CD4-positive, alpha-beta T cell (primary cell): ENCODE measurements around the gene TSSK6. TPM values are rescaled to one million over a fixed set of nuclear protein-coding genes. Genes with fewer than 3 reads are reported as not detected.

ENCODE experiments used
- ATAC-seq: fragments of 200-7000 bp; cut with Tn5 transposase; one replicate; pipeline ENCODE4 v1.10.0; 2022; ENCODE audit warnings: mild to moderate bottlenecking; ENCODE audit not compliant: poor library complexity
- CTCF ChIA-PET: fragments of 350-600 bp; sonication (Branson Sonifier 250); formaldehyde crosslinking; loops from one replicate; lab custom pipeline; 2021; ENCODE audit warnings: antibody characterized with exemption, inconsistent platforms; lab: Charles Lee
- POLR2A ChIA-PET: fragments of 350-600 bp; sonication (Branson Sonifier 250); formaldehyde crosslinking; loops from one replicate; lab custom pipeline; 2021; ENCODE audit warnings: antibody characterized with exemption, inconsistent platforms; lab: Charles Lee
- DNase-seq, 14 experiments: peaks; one replicate each; pipeline ENCODE4 v3.0.0-alpha.2; 2013 to 2020; ENCODE audit warnings: mixed read lengths in 2 of 14
- H3K27ac ChIP-seq, 2 donors: one replicate each; pipeline versions ENCODE4 v1.5.1 to v1.7.0; 2013; ENCODE audit warnings: low read length in 2 of 2, low read depth in 1 of 2, mild to moderate bottlenecking in 1 of 2
- H3K27me3 ChIP-seq, 2 experiments: 1 replicate in 1 of 2; 2 replicates in 1 of 2; pipeline versions ENCODE4 v1.6.1 to v1.7.0; 2013; ENCODE audit warnings: low read length in 2 of 2, control low read depth in 1 of 2, mild to moderate bottlenecking in 1 of 2, moderate library complexity in 1 of 2; ENCODE audit not compliant: insufficient read depth in 2 of 2, control insufficient read depth in 1 of 2
- H3K36me3 ChIP-seq: one replicate; pipeline ENCODE4 v1.6.1; 2013; ENCODE audit warnings: low read length, control low read depth; ENCODE audit not compliant: insufficient read depth
- H3K4me1 ChIP-seq: one replicate; pipeline ENCODE4 v1.6.1; 2013; ENCODE audit warnings: low read length, control low read depth; ENCODE audit not compliant: insufficient read depth
- H3K4me3 ChIP-seq: one replicate; pipeline ENCODE4 v1.5.1; 2013; ENCODE audit warnings: mild to moderate bottlenecking, low read length, moderate library complexity
- H3K9me3 ChIP-seq, 2 experiments: 1 replicate in 1 of 2; 2 replicates in 1 of 2; pipeline versions ENCODE4 v1.6.1 to v1.7.0; 2013; ENCODE audit warnings: low read length in 2 of 2, mild to moderate bottlenecking in 2 of 2, control low read depth in 1 of 2, moderate library complexity in 1 of 2; ENCODE audit not compliant: control insufficient read depth in 1 of 2, insufficient read depth in 1 of 2
- H3K27ac Mint-ChIP-seq: one replicate; pipeline ENCODE4 v1.8.0; 2020; ENCODE audit warnings: mixed read lengths
- H3K27me3 Mint-ChIP-seq: one replicate; pipeline ENCODE4 v1.8.0; 2021; ENCODE audit warnings: mixed read lengths
- H3K36me3 Mint-ChIP-seq: one replicate; pipeline ENCODE4 v1.8.0; 2021; ENCODE audit warnings: low read depth, mixed read lengths
- H3K4me1 Mint-ChIP-seq: one replicate; pipeline ENCODE4 v1.8.0; 2021; ENCODE audit warnings: low read depth, mixed read lengths
- H3K4me3 Mint-ChIP-seq: one replicate; pipeline ENCODE4 v1.8.0; 2020; ENCODE audit warnings: mild to moderate bottlenecking, mixed read lengths
- H3K9me3 Mint-ChIP-seq: one replicate; pipeline ENCODE4 v1.8.0; 2020; ENCODE audit warnings: mixed read lengths
- CTCF ChIP-seq: fragments of 200-600 bp; IDR thresholded peaks from one replicate; pipeline ENCODE4 v1.8.0; 2022; ENCODE audit warnings: antibody characterized with exemption, mild to moderate bottlenecking
- intact Hi-C, 2 experiments: fragments of 100-400 bp; cut with DNase I in 1 of 2; cut with micrococcal nuclease in 1 of 2; formaldehyde crosslinking; loops; one replicate each; pipeline versions ENCODE4 v1.15.1 to v1.9.0; 2023 to 2025; cut with DNase I, micrococcal nuclease
- total RNA-seq, 174 experiments: library from RNA in 2 of 174; stranded (reverse) in 2 of 174; gene quantifications; one replicate each; pipeline ENCODE4 v1.2.3 and lab custom pipeline; 2021 to 2026

The TSSK6 gene
- total RNA-seq, 2 experiments from 2014 or later, result 3.4 to 5.5 TPM

- Mint-ChIP-seq H3K4me1 (peaks cover 41% of the 10 kb centered on the region), H3K36me3 (peaks cover 43% of the 10 kb centered on the region), H3K27ac (peak overlapping the region; percentile 99), H3K4me3 (no peak overlapping the region), H3K9me3 (no peaks in the 10 kb centered on the region), H3K27me3 (no peaks in the 10 kb centered on the region)
- H3K27ac ChIP-seq, result no peak overlapping the region
- intact Hi-C loops, result loop anchor here in 1 of 2 experiments (2.0 to 5.0 kb wide), 4 partner anchors 104 to 345 kb away; partner anchors contain the start of genes MAU2 and SUGP1
- H3K4me1 ChIP-seq, result peaks cover 45% of the 10 kb centered on the region
- ATAC-seq (no peak), DNase-seq (no peak)
- H3K36me3 ChIP-seq, result peaks cover 57% of the 10 kb centered on the region
- no peak for TF ChIP-seq CTCF
- ChIA-PET POLR2A (interaction anchor here (1.0 to 7.0 kb wide), 6 partner anchors 24 to 288 kb away, joined by 3 to 81 read pairs (median 8); partner anchors contain the start of genes GATAD2A, NDUFA13, NR2C2AP and TSSK6), CTCF (interaction anchor here (1.1 to 3.6 kb wide), 12 partner anchors 29 to 346 kb away, joined by 3 to 34 read pairs (median 6); partner anchors contain the start of gene GATAD2A)
- H3K27me3 ChIP-seq, result no peaks in the 10 kb centered on the region
- no peaks in the 10 kb centered on the region for H3K9me3 ChIP-seq
- H3K4me3 ChIP-seq, result no peak overlapping the region
Measured at GRCh38 chr19:19491321-19492025, 23.9 kb downstream of the TSSK6 start.

DNA sequence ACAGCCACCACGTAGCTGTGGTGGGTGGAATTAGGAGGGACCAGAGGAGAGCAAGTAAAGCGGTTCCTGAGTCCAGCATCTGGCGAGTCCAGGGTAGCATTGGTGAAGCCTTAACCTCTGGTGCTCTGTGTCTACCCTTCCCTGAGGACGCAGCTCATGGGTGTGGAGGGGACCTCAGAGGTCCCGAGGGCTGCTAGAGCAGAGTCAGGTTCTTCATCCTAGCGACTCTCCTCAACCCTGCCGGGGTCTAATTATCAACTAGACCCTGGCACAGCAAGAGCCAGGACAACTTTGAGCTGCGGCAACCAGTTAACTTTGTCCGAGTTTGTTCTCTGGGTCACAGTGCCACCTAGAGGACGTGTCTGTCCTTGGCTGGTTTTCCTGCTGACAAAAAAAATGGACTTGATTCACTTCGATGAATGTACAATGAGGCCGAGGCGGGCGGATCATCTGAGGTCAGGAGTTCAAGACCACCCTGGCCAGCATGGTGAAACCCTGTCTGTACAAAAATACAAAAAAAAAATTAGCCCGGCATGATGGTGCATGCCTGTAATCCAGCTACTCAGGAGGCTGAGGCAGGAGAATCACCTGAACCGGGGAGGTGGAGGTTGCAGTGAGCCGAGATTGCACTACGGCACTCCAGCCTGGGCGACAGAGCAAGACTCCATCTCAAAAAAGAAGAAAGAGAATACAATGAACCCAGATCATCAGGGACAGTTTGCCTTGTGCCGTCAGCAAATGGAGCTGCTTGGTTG, 25.0 kb downstream of the TSSK6 start:
- Histone ChIP-seq H3K4me3 (no peak overlapping the region), H3K9me3 (no peaks in the 10 kb centered on the region), H3K36me3 (peaks cover 56% of the 10 kb centered on the region), H3K4me1 (peaks cover 55% of the 10 kb centered on the region), H3K27me3 (no peaks in the 10 kb centered on the region), H3K27ac (peak overlapping the region; percentile 86 to 96)
- H3K36me3 Mint-ChIP-seq, result peaks cover 38% of the 10 kb centered on the region
- peak; percentile 23 for ATAC-seq
- intact Hi-C loops, result loop anchor here (1.0 to 5.0 kb wide), 7 partner anchors 103 to 344 kb away; partner anchors contain the start of genes MAU2 (in 1 of the 2) and SUGP1 (in 1 of the 2)
- no peaks in the 10 kb centered on the region for H3K9me3 Mint-ChIP-seq
- no peaks in the 10 kb centered on the region for H3K27me3 Mint-ChIP-seq
- CTCF ChIA-PET, result interaction anchor here (0.6 to 3.6 kb wide), 35 partner anchors 11 to 1268 kb away, joined by 3 to 34 read pairs (median 4); partner anchors contain the start of genes GATAD2A, GMIP and NR2C2AP
- peak overlapping the region; percentile 99 for H3K27ac Mint-ChIP-seq
- H3K4me3 Mint-ChIP-seq, result peak overlapping the region; percentile 5
- peaks cover 49% of the 10 kb centered on the region for H3K4me1 Mint-ChIP-seq
- peak; percentile 71 to 92 (median 80) for DNase-seq
- POLR2A ChIA-PET, result interaction anchor here (0.6 to 7.0 kb wide), 19 partner anchors 25 to 298 kb away, joined by 3 to 81 read pairs (median 6); partner anchors contain the start of genes BORCS8, GATAD2A, NDUFA13 and NR2C2AP
- TF ChIP-seq CTCF, result peak; percentile 81

GRCh38 chr19:19489804-19490204, 25.5 kb downstream of the TSSK6 start:
- Mint-ChIP-seq H3K27me3 (no peaks in the 10 kb centered on the region), H3K36me3 (peaks cover 37% of the 10 kb centered on the region), H3K4me3 (peak overlapping the region; percentile 32), H3K27ac (peak overlapping the region; percentile 99), H3K9me3 (no peaks in the 10 kb centered on the region), H3K4me1 (peaks cover 55% of the 10 kb centered on the region)
- Histone ChIP-seq H3K36me3 (peaks cover 52% of the 10 kb centered on the region), H3K4me3 (no peak overlapping the region), H3K9me3 (no peaks in the 10 kb centered on the region), H3K27ac (peak overlapping the region; percentile 86 to 96), H3K27me3 (no peaks in the 10 kb centered on the region), H3K4me1 (peaks cover 61% of the 10 kb centered on the region)
- CTCF ChIA-PET, result interaction anchor here (0.6 to 3.6 kb wide), 30 partner anchors 11 to 1267 kb away, joined by 3 to 34 read pairs (median 4); partner anchors contain the start of genes GATAD2A and NR2C2AP
- intact Hi-C loops, result loop anchor here (1.0 to 5.0 kb wide), 11 partner anchors 29 to 344 kb away; partner anchors contain the start of genes GATAD2A (in 2 of the 2), MAU2 (in 1 of the 2) and SUGP1 (in 1 of the 2)
- peak in 3 of 14 experiments; percentile 18 to 61 (median 20) for DNase-seq
- TF ChIP-seq CTCF, result no peak
- POLR2A ChIA-PET, result interaction anchor here (0.9 to 7.0 kb wide), 14 partner anchors 24 to 298 kb away, joined by 3 to 81 read pairs (median 6); partner anchors contain the start of genes BORCS8, GATAD2A, NDUFA13 and RFXANK
- ATAC-seq, result peak; percentile 12
